HG03432 (cell line): ENCODE data around the gene SYNGAP1.
A peak's percentile ranks its signal among the peaks of the same experiment; 100 is the strongest.

ENCODE experiments used
- ATAC-seq: cut with Tn5 transposase; IDR thresholded peaks from one replicate; pipeline ENCODE4 v1.9.1; 2021; ENCODE audit warnings: mild to moderate bottlenecking, moderate library complexity; ENCODE audit not compliant: unreplicated experiment

SYNGAP1 gene

GRCh38 chr6:33420491-33421343 lies 852 bp downstream of the SYNGAP1 start:
- no peak for ATAC-seq

DNA sequence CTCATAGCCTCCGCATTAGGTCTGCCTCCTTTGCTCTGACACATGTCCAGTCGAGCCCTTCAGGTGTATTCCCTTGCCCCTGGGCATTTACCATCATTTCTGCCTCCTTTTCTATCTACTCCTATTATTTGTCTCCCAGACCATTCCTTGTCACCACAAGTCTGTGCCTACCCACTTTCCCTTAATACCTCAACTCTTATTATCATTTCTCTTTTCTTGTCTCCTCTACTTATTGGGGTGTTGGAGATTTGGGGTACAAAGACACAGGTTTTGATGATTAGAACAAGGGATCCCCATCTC lies 1.4 kb downstream of the SYNGAP1 start:
- no peak for ATAC-seq

DNA sequence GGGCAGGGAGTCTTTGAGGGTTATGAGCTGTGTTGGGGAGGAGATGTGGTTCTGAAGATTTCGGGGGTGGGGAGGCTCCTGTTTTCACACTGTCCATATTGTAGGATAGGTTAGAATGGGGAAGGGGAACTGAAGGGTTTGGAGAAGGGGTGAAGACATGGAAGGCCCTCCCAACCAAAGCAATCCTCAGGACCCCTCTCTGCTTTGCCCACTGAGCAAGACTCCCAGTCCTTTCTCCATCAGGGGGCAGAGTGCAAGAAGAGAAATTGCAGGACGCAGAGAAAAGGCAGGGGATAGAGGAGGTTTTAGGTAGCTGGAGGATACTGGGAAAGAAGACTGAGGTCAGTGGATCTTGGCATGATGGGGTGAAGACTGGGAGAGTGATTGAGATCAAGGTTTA lies 3.9 kb downstream of the SYNGAP1 start:
- ATAC-seq, result no peak

DNA sequence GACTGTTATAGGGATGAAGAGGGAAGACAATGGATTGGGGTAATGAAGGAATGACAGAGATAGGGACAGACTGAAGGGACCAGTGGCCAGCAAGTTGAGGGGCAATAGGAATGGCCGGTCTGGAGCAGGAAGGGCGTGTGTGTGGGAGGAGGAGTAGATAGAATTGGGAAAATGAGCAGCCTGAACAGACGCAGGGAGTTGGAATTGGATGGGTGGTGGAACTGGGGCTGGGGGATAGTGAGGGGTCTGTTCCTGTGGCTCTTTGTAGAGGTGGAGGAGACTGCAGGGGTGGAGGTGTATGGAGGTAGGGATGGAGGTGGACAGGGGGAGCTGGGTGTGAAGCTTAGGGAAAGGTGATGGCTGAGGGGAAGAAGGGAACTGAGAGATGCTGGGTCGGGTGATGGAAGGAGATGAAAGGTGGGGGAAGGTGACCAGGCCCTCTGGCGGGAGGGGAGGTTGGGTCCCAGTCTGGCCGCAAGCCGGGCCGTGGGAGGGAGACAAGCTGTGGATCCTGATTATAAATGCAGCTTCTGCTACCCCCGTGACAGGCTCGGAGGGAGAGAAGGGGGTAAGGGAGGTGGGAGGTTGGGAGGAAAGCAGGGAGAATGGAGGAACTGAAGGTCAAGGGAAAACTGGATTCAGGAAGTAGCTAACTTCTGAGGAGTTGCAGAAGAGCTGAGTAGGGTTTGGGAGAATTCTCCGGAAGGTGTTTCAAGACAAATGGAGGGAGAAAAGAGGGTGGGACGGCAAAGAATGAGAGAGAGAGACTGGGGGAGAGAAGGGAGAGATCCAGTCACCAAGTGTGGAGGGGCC lies 5.2 kb downstream of the SYNGAP1 start:
- ATAC-seq, result no peak

DNA sequence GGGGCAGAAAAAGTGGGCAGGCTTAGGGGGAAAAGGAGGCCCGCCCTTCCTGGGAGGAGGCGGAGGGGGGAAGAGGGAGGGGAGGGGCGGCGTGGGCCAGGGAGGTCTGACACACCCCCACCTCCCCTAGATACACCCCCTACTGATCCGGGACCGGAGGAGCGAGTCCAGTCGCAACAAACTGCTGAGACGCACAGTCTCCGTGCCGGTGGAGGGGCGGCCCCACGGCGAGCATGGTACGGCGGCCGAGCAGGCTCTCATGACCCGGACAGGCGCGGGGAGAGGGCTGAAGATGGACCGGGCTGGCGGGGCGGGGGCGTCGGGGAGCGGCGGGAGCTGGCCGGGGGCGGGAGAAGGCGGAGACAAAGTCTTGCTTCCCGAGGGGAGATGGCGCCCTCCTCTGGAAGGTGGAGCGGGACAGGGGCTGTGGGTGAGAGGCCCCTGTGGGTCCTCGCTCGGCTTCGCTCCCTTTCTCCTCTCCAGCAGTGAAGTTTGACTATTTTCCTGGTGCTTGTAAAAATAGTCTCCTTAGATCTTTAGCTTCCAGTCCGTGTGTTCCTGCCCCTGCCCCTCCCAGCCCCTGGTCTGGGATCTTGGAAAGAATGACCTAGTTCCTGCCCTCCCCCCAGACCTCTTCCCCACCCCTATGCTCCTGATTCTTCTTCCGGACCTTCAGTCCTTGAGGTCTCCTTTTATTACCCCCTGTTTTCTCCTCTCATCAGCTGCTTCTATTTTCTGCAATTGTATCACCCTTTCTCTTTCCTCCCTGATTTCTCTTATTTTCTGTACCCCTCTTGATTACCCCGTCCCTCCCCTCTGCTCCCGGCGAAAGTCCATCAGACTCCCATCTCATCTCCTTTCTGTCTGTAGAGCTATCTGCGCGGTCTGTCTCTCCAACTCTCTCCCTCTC lies 6.1 kb downstream of the SYNGAP1 start:
- ATAC-seq, result peak; percentile 44

- ATAC-seq, result no peak
Observed at GRCh38 chr6:33426590-33427511, 7.0 kb downstream of the SYNGAP1 start.

DNA sequence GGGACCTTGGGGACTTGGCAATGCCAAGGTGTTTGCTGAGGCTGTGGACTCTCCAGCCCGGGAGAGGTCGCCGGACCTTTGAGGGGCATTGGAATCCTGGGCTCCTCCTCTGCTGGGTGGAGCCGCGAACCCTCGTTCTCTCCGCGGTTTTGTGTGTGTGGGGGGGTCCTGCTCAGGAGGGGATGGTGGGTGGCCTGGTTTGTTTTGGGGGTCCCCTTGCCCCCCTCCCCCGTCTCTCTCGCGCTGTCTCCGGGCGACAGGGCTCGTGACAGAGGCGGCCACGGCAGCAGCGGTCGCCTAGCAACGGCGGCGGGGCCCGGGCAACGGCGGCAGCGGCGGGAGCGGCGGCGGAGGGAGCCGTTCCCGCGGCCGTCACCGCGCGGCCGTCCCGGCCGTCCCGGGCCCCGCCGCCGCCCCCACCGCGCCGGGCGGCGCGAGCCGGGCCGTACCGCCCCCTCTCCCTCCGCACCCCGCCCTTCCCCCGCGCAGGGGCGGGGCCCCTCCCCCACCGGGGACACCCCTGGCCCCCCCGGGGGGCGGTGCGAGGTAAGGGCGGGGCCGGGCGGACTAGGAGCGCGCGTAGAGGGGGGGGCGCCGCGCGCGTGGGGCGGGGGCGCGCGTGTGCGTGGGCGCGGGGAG lies 7.8 kb downstream of the SYNGAP1 start:
- ATAC-seq, result no peak

DNA sequence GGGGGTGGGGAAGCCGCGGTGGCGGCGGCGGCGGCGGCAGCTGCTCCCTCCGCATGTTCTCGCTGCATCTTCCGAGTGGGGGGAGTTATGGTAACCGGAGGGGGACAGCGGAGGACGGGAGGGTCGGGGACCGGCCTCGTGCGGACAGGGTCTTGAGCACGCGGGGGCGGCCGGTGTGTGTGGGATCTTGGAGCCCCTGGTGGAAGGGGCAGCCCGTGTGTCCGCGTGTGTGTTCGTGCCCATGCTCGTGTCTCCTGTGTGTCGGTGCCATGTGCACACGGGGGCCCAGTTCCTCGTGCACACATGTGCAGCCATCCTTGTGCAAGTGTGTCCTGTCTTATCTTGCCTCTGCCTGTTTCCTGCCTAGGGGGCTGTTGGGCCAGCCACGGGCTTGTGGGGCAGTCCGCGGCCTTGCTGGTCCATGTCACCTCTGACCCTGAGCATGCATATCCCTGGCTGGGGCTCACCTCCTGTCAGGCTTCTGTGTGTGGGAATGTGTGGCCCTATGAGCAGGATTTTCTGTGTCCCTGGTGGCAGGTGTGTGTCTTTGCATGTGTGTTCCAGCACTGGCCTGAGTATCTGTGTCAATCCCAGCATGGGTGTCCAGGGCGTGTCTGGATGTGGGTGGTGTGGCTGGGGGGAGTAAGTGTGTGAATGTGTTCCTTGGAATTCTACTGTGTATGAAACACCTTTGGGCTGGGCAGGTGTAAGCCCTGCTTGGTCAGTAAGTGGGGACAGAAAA lies 8.5 kb downstream of the SYNGAP1 start:
- ATAC-seq, result no peak

DNA sequence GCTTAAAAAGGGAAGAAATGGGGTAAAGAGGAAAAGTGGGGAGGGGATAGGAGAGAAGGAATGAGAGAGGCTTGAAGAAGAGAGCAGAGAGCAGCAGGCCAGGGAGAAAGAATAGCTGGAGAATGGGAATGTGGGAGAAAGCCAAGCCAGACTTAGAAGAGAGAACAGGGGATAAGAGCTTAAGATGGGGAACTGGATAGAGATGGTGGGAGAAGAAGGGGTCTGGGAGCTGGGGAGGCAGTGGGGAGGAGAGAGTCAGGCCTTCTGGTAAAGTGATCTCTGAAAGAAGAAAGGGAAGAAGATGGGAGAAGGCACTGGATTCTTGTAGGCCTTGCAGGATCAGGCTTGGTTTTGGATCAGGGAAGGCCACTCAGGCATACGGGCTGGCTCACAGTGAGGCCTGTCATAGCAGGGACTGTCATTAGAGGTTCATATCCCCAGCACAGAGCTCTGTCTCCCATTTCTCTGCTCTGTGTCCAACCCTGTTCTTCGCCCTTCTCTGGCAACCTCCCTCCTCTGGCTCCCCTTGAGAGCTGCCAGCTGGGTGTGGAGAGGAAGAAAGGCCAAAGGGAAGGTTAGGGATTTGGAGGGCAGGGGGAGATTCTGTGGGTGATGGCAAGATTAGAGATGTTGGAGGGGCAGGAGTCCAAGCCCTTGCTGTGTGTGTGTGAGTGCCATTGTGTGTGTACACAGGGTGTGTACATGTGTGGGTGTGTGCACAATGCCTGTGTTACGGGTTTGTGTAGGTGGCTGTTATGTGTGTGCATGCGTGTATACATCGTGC lies 9.3 kb downstream of the SYNGAP1 start:
- ATAC-seq, result no peak

DNA sequence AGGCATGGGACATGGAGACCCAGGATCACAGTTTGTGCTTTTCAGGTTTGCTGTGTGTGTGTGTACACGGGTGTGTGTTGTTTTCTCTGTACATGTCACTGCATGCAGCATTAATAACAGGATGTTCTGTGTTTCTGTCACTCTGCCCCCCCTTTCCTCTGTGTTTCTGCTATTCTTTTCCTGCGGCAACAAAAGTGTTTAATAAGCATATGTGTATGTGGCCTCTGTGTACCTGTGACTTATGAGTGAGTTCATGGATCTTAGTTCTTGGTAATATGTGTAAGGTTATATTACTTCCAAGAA lies 9.8 kb downstream of the SYNGAP1 start:
- no peak for ATAC-seq

DNA sequence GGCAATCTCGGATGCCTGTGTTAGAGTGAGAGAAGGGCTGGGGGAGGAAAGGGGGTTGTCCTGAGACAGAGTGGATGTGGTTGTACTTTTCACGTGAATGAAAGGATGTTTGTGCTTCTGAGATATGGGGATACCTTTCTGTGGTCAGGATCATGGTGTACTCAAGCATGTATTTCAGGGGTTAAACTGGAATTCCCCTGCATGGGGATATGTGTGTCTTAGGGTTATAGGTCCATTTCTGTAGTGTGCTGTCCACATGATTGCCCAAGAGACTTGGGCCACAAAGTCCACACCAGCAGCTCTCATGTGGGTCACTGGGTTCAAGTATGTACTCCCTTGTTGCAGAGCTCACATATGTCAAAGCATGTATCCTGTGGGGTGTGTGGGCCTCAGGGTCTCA lies 10.5 kb downstream of the SYNGAP1 start:
- no peak for ATAC-seq

GRCh38 chr6:33430991-33431879 lies 11.4 kb downstream of the SYNGAP1 start:
- ATAC-seq, result peak; percentile 57

GRCh38 chr6:33431880-33432541 lies 12.1 kb downstream of the SYNGAP1 start:
- ATAC-seq, result no peak

DNA sequence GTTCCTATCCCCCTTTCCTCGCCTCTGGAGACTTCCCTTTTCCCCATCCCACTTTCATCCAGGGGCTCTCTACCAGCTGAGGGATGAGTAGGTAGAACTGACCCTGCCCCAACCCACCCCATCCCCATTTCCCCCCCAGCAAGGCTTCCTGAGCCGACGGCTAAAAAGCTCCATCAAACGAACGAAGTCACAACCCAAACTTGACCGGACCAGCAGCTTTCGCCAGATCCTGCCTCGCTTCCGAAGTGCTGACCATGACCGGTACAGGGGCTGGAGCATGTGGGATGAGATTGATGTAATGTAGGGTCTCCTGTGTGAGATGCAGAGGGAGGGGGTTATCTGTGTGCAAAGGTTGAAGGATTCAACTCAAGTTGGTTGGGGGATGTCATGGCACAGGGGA lies 12.7 kb downstream of the SYNGAP1 start:
- ATAC-seq, result no peak

- no peak for ATAC-seq
Observed at GRCh38 chr6:33433001-33433543, 13.2 kb downstream of the SYNGAP1 start.

DNA sequence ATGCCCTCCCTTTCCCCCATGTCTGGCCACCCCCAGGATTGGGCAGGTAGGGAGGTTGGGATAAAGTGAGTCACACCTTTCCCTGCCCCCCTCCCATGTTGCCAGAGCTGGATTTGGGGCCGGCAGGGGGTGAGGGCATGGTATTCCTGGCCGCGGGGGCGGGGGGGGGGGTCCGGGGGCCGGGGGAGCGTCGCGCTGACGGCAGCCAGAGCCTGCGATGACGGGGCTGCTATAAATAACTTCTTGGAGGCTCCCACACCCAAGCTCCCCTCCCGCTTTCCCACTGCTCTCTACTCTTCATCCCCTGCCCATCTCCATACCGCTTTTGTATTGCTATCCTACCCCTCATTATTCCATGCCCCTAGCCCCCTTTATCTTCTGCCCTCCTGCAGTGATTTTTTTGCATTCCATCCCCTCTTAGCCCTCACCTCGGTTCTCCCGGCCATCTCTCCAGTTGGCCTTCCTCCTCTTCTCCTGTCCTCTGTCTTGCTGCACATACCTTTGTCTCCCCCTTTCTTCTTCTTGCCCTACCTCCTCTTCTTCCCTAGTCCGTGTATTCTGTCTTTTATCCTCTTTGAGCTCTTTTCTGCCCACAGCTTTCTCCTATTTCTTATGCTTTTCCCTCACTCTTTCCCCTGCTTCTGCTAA lies 13.8 kb downstream of the SYNGAP1 start:
- no peak for ATAC-seq
